Stimulated activated CD4-positive, alpha-beta T cell treated with anti-CD3 and anti-CD28 coated beads, Interleukin-15, amount 100 ng/mL, for 48 hours (primary cell): Measurements from ENCODE around the gene SMAD7.

Experiments
- DNase-seq, 2 donors: peaks; one replicate each; pipeline ENCODE4 v3.0.0-alpha.2; 2020; ENCODE audit warnings: low read depth in 2 of 2

SMAD7 gene

GRCh38 chr18:48944634-48945033 is 6.1 kb downstream of the SMAD7 start:
- DNase-seq = no peak

DNA sequence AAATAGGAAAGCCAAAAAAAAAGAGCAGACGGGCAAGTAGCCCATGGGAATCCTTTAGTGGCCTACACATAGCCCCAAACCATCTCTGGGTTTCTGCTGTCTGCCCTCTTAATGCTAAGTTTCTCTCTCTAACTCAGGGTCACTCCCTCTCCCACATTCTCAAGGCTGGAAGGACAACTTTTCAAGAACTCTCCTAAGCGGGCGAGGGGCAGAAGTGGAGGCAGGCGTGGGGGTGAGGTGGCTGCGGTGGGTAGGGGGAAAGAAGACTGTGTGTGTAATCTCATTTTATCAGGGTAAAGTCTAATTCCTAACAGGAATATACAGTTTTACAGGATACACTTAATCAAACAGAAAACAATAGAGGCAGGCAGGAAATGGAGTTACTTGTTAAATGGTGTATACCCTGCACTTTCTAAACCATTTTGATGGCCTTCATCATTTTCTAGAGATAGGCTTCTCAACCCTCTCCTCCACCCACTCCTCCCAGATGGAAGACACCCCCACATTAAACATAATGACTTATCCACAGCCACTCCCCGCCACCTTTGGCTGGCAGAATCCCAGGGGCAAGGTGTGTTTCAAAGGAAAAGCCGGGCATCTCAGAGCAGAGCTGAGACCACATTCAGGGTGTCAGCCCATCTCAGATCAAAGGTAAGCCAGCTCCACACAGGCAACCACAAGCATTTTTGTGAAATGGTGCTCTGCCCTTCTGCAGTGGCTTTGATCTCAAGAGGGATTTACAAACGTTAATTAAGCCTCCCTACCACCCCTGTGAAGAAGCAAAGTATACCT is 6.8 kb downstream of the SMAD7 start:
- DNase-seq = no peak

DNA sequence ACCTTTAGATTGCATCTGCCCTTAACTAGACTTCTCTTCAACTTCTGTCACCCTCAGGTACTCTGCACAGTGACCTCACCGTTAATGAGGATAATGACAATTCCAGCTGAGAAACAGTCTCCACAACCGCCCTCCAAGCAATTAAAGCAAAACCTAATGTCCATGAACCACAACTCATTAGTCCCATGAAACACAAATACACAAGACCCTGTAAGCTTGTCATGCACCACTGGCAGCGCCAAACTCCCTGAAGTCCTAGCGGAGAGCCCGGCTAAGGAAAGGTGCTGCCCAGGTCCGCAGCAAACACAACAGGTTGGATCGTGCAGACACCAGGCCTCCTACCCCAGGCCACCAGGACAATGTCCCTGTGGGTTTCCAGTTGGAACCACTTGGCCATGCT is 7.4 kb downstream of the SMAD7 start:
- DNase-seq = no peak

DNA sequence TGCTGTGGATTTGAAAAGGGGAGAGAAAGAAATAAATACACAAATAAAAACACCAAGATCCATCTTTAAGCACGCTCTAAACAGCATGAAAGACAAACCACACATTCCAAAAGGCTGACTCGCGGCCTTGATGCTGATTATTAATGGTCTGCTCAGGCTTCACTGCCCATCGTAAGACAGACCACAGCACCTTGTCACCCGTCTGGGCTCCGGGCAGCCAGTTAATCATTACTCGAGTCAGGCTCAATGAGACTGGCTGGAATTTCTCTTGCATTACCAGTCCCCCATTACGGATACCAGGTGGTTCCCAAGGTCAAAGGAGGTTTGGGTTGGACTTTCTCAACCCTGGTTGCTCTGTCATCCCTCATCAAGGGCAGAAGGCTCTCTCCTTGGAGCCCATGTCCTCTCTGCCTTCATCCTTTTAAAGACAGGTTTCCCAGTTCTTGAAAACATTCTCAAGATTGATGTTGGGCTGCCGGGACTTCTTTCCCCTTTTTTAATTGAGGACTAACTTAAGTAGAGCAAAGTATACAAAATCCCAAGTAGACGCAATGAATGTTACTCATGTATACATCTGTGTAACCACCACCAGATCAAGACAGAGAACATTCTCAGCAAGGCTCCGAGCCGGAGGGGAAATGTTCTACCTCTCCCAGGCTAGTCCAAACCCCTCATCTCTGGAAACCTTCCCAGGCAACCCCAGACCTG is 8.1 kb downstream of the SMAD7 start:
- no peak for DNase-seq

DNA sequence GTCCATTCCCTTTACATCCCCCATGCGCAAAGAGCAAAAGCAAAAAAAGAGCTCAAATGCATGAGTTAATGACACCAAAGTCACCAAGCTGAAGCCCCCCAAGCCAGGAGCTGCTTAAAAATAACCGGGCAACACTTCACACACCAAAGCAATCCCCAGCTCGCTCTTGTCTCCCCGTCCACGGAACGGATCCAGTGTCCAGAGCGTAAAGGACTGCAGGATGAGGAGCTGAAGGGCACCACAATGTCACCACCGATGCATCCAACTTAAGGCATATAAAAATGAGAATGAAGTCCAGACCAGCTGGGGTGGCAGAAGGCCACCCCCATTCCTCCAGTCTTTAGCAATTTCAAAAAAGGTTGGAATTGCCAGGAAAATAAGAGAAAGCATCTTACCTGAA is 8.7 kb downstream of the SMAD7 start:
- DNase-seq = no peak

- DNase-seq = no peak
These were observed 9.1 kb downstream of the SMAD7 start for GRCh38 chr18:48941672-48942071.

DNA sequence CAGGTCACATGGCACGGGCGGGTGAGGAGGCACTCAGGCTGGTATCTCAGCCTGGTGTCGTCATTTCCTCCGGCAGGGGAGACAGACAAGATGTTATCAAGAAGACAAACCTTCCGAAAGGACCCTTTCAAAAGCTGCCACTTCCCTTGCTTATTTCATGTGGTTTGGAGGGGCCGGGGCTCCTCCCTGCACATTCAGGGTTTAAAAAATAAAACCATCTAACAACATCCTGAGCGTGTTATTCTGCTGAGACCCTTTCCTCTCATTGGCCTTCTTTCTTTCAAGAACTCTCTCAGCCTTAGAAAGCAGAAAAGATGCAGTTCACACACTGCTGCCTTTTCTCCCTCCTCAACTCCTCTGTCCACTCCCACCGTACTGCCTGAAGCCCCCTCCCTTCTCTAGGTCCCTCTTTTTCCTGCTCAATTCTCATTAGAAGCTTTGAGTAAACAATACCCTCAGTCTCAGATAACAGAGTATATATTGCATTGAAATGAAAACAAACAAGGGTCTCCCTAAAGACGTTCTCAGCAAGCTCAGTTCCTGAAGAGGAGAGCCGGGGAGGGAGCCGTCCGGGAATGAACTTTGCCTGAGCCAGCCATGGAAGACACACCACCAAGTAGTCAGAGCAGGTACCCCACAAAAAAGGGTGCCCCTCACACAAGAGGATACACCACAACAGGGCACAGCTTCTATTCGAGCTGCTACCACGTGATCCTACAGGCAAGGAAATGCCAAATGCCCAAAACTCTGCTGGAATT is 9.7 kb downstream of the SMAD7 start:
- peak in 1 of 2 donors; percentile 54 for DNase-seq

DNA sequence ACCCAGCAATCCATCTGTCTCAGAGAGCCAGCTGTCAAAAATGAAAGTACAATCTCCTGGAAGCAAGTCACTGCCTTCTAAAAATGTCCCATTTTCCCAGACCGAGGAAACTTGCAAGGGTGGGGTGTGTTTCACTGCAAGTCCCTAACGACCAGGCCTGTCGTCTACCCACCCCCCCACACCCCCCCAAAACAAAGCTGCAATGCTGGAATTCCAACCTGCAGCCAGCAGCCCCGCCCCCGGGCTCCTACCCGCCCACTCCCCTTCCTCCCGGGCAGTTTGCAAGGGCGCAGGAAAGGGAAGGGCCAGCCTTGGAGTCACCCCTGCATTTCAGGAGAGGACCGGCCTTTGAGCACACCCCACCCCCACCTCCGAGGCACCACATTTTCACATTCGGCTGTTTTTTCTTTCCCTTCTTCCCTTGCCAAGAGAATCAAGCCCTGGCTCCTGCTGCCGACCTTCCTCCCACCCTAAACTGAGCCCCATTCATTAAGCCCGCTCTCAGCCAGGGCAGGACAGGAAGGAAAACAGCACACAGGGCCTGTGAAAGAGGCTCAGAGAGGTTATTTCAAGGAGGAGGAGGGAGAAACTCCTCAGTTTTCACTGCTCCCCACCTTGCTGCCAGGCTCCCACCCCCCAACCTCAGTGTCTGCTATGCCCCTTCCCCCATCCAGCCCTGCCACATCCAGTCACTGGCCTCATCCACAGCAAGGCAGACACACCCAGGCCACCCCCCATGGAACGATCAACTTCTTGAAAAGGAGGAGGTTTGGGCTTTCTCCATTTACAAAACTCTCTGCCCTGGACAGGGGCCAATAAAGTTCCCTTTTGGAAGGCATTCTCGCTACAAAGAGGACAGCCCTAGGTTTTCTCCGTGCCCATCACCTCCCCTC is 11.3 kb downstream of the SMAD7 start:
- DNase-seq = no peak

- no peak for DNase-seq
These were observed 11.9 kb downstream of the SMAD7 start for GRCh38 chr18:48938827-48939204.

GRCh38 chr18:48937869-48938750 is 12.7 kb downstream of the SMAD7 start:
- no peak for DNase-seq

DNA sequence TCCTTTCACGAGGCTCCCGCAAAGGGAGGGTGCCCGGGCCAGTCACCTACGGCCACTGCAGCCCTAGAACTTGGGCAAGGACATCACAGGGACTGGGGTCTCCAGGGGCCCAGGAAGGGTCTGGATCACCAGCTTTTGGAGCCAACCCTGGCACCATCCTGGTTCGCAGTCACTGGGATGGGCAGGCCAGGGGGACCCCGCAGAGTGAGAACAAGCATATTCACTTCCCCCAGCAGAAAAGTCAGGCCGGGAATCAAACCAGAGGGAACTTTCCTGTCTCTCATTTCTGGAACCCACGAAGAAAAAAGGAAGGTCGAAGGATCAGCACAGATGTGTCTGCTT is 15.4 kb downstream of the SMAD7 start:
- no peak for DNase-seq

DNA sequence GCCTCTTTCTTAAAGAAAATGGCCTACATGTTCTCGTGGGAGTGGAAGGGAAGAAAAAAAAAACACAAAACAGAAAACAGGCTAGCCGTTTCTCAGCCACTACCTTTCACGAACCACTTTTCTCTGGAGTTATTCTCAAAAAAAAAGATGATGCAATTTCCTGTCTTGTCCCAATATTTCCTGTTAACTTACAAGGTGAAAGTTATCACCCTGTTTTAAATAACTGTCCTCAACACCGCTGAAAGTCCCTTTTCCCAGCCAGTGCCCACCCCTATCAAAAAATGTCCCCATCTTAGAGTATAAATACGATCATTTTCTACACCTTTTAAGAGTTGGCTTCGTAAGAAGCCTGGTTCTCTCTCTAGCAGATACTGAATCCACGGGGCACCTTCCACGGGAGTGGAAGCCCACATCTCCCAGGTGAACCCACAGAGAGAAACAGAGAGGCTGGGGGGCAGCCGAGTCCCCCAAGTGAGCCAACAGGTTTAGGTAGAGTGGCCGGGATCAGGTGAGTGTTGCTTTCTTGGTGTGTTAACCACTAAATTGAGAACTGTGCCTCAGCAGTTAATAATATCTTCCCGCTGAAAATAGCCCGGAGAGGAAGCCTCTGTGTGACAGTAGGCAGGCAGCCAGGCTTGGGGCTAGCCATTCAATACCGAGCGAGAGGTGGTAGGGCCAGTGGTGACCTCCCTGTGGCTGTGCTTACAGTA is 15.9 kb downstream of the SMAD7 start:
- DNase-seq = no peak

- DNase-seq = no peak
These were observed 16.4 kb downstream of the SMAD7 start for GRCh38 chr18:48934415-48934722.

DNA sequence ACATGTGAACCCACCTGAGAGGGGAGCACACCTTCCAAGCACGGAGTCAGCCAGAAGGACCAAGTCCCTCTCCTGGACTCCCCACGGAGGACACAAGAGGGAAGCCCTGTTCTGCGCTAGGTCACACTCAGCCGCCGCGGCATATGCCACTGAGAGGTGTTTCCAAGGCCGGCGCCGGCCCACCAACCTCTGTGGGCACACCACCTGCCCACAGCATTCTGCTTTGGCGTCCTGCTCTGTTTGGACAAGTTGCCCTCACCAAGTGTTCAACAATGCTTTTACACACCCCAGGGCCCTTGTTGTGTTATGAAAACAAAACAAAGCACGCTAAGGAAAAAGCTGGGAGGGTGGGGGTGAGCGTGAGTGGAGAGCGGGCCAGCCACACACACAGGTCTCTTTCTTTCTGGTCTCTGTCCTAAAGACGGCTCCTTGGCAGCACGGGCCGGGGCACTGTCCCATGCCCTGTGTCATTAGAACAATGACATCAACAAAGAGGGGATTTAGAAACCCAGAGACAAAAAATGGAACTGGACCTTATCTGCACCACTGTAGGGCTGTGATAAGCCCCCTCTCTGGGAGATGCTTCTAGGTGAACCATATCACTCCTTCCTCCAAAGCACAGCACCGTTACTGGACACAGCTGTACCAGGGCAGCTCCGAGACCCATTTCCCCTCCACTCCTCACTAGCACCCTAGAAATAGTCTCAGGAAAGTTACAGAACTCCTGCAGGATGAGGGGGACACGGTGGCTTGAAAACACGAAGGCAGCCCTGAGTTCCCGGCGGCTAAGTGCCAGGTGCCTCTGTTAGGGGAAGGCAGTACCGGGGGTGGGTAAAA is 17.0 kb downstream of the SMAD7 start:
- DNase-seq = no peak

GRCh38 chr18:48932822-48933510 is 17.8 kb downstream of the SMAD7 start:
- no peak for DNase-seq

DNA sequence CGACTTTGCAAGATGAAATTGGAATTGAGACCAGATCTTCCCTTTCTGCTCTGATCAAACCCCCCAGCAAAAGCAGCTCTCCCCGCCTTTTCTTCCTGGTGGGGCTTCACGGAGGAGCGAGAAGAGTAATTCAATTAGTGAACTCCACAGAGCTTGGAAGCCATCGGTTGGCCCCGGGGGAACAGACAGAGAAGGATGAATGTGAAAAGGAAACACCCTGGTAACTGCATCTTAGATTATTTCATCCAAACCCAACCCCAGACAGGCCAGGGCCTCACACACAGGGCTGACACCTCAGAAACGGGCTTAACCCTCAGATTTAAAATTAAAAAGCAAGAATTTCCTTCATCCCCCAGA is 18.3 kb downstream of the SMAD7 start:
- no peak for DNase-seq

GRCh38 chr18:48931680-48932461 is 18.9 kb downstream of the SMAD7 start:
- peak in 1 of 2 donors; percentile 55 for DNase-seq

- DNase-seq = no peak
These were observed 19.8 kb downstream of the SMAD7 start for GRCh38 chr18:48930926-48931325.
